K562 (cell line): ENCODE results near the gene SLC38A2. TPM values are rescaled to one million over a fixed set of nuclear protein-coding genes. Genes with fewer than 3 reads are reported as not detected.
A peak's percentile ranks its signal among the peaks of the same experiment; 100 is the strongest.

ENCODE experiments used
- CHD1 ChIP-seq: fragments of 200-600 bp; sonication (generic); IDR thresholded peaks from one replicate; pipeline ENCODE4 v1.6.1; 2012; ENCODE audit warnings: mild to moderate bottlenecking, moderate library complexity, low read length, inconsistent platforms
- E4F1 ChIP-seq: fragments of 250-450 bp; sonication (Bioruptor Pico); IDR thresholded peaks from 2 replicates; pipeline ENCODE4 v1.5.0; 2021; ENCODE audit warnings: mild to moderate bottlenecking, borderline replicate concordance
- ESRRA ChIP-seq: fragments of 450-650 bp; IDR thresholded peaks from 2 replicates; pipeline ENCODE4 v1.6.1; 2014; ENCODE audit warnings: low read depth, mild to moderate bottlenecking, moderate library complexity, borderline replicate concordance
- GABPA ChIP-seq: fragments of 200-800 bp; sonication (Bioruptor generic); conservative IDR thresholded peaks from 2 replicates; pipeline ENCODE4 v1.6.1; 2016; ENCODE audit warnings: low read depth, missing genetic modification characterization, missing compliant biosample characterization
- HDAC2 ChIP-seq: fragments of 450-650 bp; IDR thresholded peaks from 2 replicates; pipeline ENCODE4 v1.6.1; 2016; ENCODE audit warnings: mild to moderate bottlenecking
- LEF1 ChIP-seq: fragments of 450-650 bp; IDR thresholded peaks from 2 replicates; pipeline ENCODE4 v1.6.1; 2016; ENCODE audit warnings: mild to moderate bottlenecking
- MTA2 ChIP-seq: fragments of 450-650 bp; IDR thresholded peaks from 2 replicates; pipeline ENCODE4 v1.6.1; 2016; ENCODE audit warnings: low read depth
- MYC ChIP-seq, 2 experiments: fragments of 250-450 bp in 1 of 2; sonication (Bioruptor Pico) in 1 of 2; IDR thresholded peaks; 2 replicates each; pipeline versions ENCODE4 v1.5.1 to v1.6.1; 2012 to 2021; ENCODE audit warnings: low read depth in 2 of 2, borderline replicate concordance in 1 of 2, improper control_type of control experiment in 1 of 2, low read length in 1 of 2, mild to moderate bottlenecking in 1 of 2, moderate library complexity in 1 of 2
- NFE2 ChIP-seq: IDR thresholded peaks from 2 replicates; pipeline ENCODE4 v1.6.1; 2014; ENCODE audit warnings: antibody characterized with exemption, low read depth
- PHF21A ChIP-seq: fragments of 450-650 bp; IDR thresholded peaks from 2 replicates; pipeline ENCODE4 v1.6.1; 2017; ENCODE audit warnings: low read depth, borderline replicate concordance
- RAD51 ChIP-seq: fragments of 450-650 bp; IDR thresholded peaks from 2 replicates; pipeline ENCODE4 v1.7.1; 2016; ENCODE audit warnings: low read depth, mild to moderate bottlenecking, borderline replicate concordance
- RBM22 ChIP-seq: fragments of 200-400 bp; formaldehyde crosslinking; IDR thresholded peaks from 2 replicates; pipeline ENCODE4 v1.6.1; 2018; ENCODE audit warnings: low read length, low read depth; ENCODE audit not compliant: poor library complexity, severe bottlenecking
- RCOR1 ChIP-seq, 2 experiments: IDR thresholded peaks; 2 replicates each; pipeline ENCODE4 v1.6.1; 2012; ENCODE audit warnings: low read depth in 2 of 2, low read length in 2 of 2, borderline replicate concordance in 1 of 2, improper control_type of control experiment in 1 of 2
- STAT6 ChIP-seq: sonication (generic); formaldehyde crosslinking; IDR thresholded peaks from 2 replicates; pipeline ENCODE4 v1.8.1; 2023; ENCODE audit warnings: mild to moderate bottlenecking, missing genetic modification reagents
- TAF1 ChIP-seq: IDR thresholded peaks from 2 replicates; pipeline ENCODE4 v1.6.1; 2011; ENCODE audit warnings: mild to moderate bottlenecking, low read length, moderate library complexity; ENCODE audit not compliant: insufficient read depth, control insufficient read depth, severe bottlenecking; ENCODE audit errors: extremely low read depth
- TEAD1 ChIP-seq, 2 experiments: fragments of 450-650 bp in 1 of 2; sonication (generic) in 1 of 2; formaldehyde crosslinking; IDR thresholded peaks; 2 replicates each; pipeline versions ENCODE4 v1.4.0 to v1.8.0; 2020 to 2022; ENCODE audit warnings: mild to moderate bottlenecking in 2 of 2, missing genetic modification reagents in 1 of 2
- TRIM28 ChIP-seq: fragments of 450-650 bp; IDR thresholded peaks from 2 replicates; pipeline ENCODE4 v1.6.1; 2017
- U2AF1 ChIP-seq: fragments of 200-400 bp; formaldehyde crosslinking; optimal IDR thresholded peaks from 2 replicates; pipeline ENCODE3; 2017; ENCODE audit warnings: mild to moderate bottlenecking, low read depth, low read length, moderate library complexity
- ZNF395 ChIP-seq: fragments of 200-800 bp; sonication (Bioruptor generic); IDR thresholded peaks from 2 replicates; pipeline ENCODE4 v1.6.1; 2017; ENCODE audit warnings: missing genetic modification characterization, missing compliant biosample characterization
- ZNF79 ChIP-seq: fragments of 250-450 bp; sonication (Bioruptor Pico); IDR thresholded peaks from 2 replicates; pipeline ENCODE4 v1.4.0; 2020; ENCODE audit warnings: low read depth, mild to moderate bottlenecking, moderate library complexity
- polyA plus RNA-seq, 8 experiments: library from polyadenylated mRNA; depleted of rRNA in 4 of 8; stranded (reverse) in 5 of 8; unstranded in 3 of 8; fragments of >200 nt; fragmentation: Nextera tagmentation in 2 of 8; fragmentation: Illumina TruSeq in 1 of 8; extraction: Ambion mirVana in 2 of 8; extraction: Trizol in 1 of 8; gene quantifications; 2 replicates each; pipeline versions ENCODE4 v1.2.1 to v1.2.3, GENCODE V29; 2011 to 2014; ENCODE audit warnings: inconsistent platforms in 1 of 8, missing spikeins in 1 of 8
- total RNA-seq, 7 experiments: library from RNA; depleted of rRNA in 6 of 7; stranded (reverse); fragments of >200 nt in 6 of 7; fragmentation: Illumina TruSeq in 2 of 7; extraction: Trizol in 2 of 7; gene quantifications; 2 replicates each; pipeline versions ENCODE4 v1.2.1 to v1.2.3, GENCODE V29; 2011 to 2021; ENCODE audit warnings: low replicate concordance in 1 of 7

SLC38A2 gene
- total and polyA plus RNA-seq, 9 of the 15 experiments (the other 6 are each of a cell fraction or from before 2014, with no cell fraction given) = 98.7 to 292 (median 143) TPM

GRCh38 chr12:46372544-46373300 is at the start of gene SLC38A2 (continued):
- TF ChIP-seq E4F1 (CRISPR knock-in tag) (no peak), ZNF79 (CRISPR knock-in tag) (no peak), CHD1 (peak; percentile 66), MYC (IDR thresholded peaks at IDR 0.05; ENCODE audit: low read depth, low read length) (peak; percentile 90), MYC (CRISPR knock-in tag; IDR thresholded peaks at IDR 0.05; ENCODE audit: borderline replicate concordance, low read depth) (peak; percentile 87; the same call in 1 of the 2 replicates), NFE2 (no peak), PHF21A (no peak), TAF1 (peak; percentile 97), LEF1 (no peak; the same call in 1 of the 2 replicates), RCOR1 (IDR thresholded peaks at IDR 0.05; ENCODE audit: borderline replicate concordance in 1 of 2, low read depth in 2 of 2, low read length in 2 of 2) (no peak), ESRRA (no peak), TRIM28 (no peak), HDAC2 (no peak; the same call in 1 of the 2 replicates), MTA2 (peak; percentile 41), U2AF1 (peak; percentile 59), GABPA (tag) (no peak), ZNF395 (CRISPR knock-in tag) (no peak), RAD51 (no peak), TEAD1 (CRISPR knock-in tag; IDR thresholded peaks at IDR 0.05) (no peak), STAT6 (CRISPR knock-in tag) (no peak), RBM22 (peak; percentile 6)
